ENCODE data around the gene PCDHGB2. TPM values are rescaled to one million over a fixed set of nuclear protein-coding genes. Genes with fewer than 3 reads are reported as not detected.
A peak's percentile ranks its signal among the peaks of the same experiment; 100 is the strongest.
"Not testable (repeated sequence)": the region's sequence is repeated elsewhere in the genome, so short reads cannot be mapped to it uniquely, and the experiment has no call there.

PCDHGB2 gene
- total RNA-seq, 2 experiments from 2014 or later = 0.12 to 0.67 TPM

GRCh38 chr5:141382469-141383294, 22.9 kb downstream of the PCDHGB2 start, which contains the start of gene PCDHGA7:
Gene PCDHGA7, plus strand, starts transcription at chr5:141382742. Its CDS starts 158 bp downstream, at chr5:141382900.
- Mint-ChIP-seq H3K9me3 (ENCODE audit: low read depth) (peaks cover 7% of the 10 kb centered on the region), H3K4me3 (no peak within 1 kb of the TSS), H3K36me3 (peaks cover 2% of the 10 kb centered on the region), H3K4me1 (no peaks in the 10 kb centered on the region), H3K27ac (peak within 1 kb of the TSS; percentile 28), H3K27me3 (peaks cover 57% of the 10 kb centered on the region)
- DNase-seq (no peak), ATAC-seq (no peak)
- CTCF ChIA-PET = interaction anchor here (0.9 kb wide), 1 partner anchor 13 kb away, joined by 3 read pairs; no protein-coding TSS in a partner anchor

- peaks cover 7% of the 10 kb centered on the region for H3K9me3 Mint-ChIP-seq (ENCODE audit: low read depth)
- no peaks in the 10 kb centered on the region for H3K4me1 Mint-ChIP-seq
- H3K27ac Mint-ChIP-seq = peak overlapping the region; percentile 28
- peaks cover 59% of the 10 kb centered on the region for H3K27me3 Mint-ChIP-seq
- H3K4me3 Mint-ChIP-seq = no peak overlapping the region
- ATAC-seq (no peak), DNase-seq (no peak)
- peaks cover 2% of the 10 kb centered on the region for H3K36me3 Mint-ChIP-seq
- CTCF ChIA-PET = interaction anchor here (0.9 kb wide), 1 partner anchor 12 kb away, joined by 3 read pairs; no protein-coding TSS in a partner anchor
Observed at GRCh38 chr5:141383345-141383744, 23.6 kb downstream of the PCDHGB2 start.

- CTCF ChIA-PET = no interaction called here
- DNase-seq = no peak
- H3K36me3 Mint-ChIP-seq = peaks cover 5% of the 10 kb centered on the region
Observed at GRCh38 chr5:141384471-141385267, 24.9 kb downstream of the PCDHGB2 start.

GRCh38 chr5:141387557-141388311, 27.9 kb downstream of the PCDHGB2 start, which contains the start of gene PCDHGB4:
Gene PCDHGB4, plus strand, starts transcription at chr5:141387698. Its CDS starts 187 bp downstream, at chr5:141387885.
- not testable (repeated sequence) for H3K27ac Mint-ChIP-seq, ATAC-seq, H3K4me1 Mint-ChIP-seq, H3K4me3 Mint-ChIP-seq, DNase-seq, H3K36me3 Mint-ChIP-seq
- CTCF ChIA-PET = interaction anchor here (1.5 kb wide), 1 partner anchor 42 kb away, joined by 3 read pairs; the partner anchor contains the start of gene PCDHGA12
- H3K27me3 Mint-ChIP-seq = peaks cover 56% of the 10 kb centered on the region
- peaks cover 18% of the 10 kb centered on the region for H3K9me3 Mint-ChIP-seq (ENCODE audit: low read depth)

More at GRCh38 chr5:141384471-141385267, 24.9 kb downstream of the PCDHGB2 start:
- H3K27me3 Mint-ChIP-seq = peaks cover 58% of the 10 kb centered on the region
- H3K9me3 Mint-ChIP-seq (ENCODE audit: low read depth) = peaks cover 9% of the 10 kb centered on the region
- no peak overlapping the region for H3K4me3 Mint-ChIP-seq
- no peak for ATAC-seq
- no peak overlapping the region for H3K27ac Mint-ChIP-seq
- H3K4me1 Mint-ChIP-seq = no peaks in the 10 kb centered on the region

GRCh38 chr5:141388661-141389060, 28.9 kb downstream of the PCDHGB2 start:
- H3K27me3 Mint-ChIP-seq = peaks cover 48% of the 10 kb centered on the region
- no peak for ATAC-seq
- H3K4me3 Mint-ChIP-seq = no peak overlapping the region
- peaks cover 4% of the 10 kb centered on the region for H3K36me3 Mint-ChIP-seq
- H3K9me3 Mint-ChIP-seq (ENCODE audit: low read depth) = peaks cover 18% of the 10 kb centered on the region
- DNase-seq = no peak
- CTCF ChIA-PET = interaction anchor here (1.5 kb wide), 1 partner anchor 41 kb away, joined by 3 read pairs; the partner anchor contains the start of gene PCDHGA12
- no peak overlapping the region for H3K27ac Mint-ChIP-seq
- H3K4me1 Mint-ChIP-seq = no peaks in the 10 kb centered on the region

- DNase-seq (no peak), ATAC-seq (no peak)
- Mint-ChIP-seq H3K4me1 (no peaks in the 10 kb centered on the region), H3K36me3 (peaks cover 4% of the 10 kb centered on the region), H3K27me3 (peaks cover 50% of the 10 kb centered on the region), H3K9me3 (ENCODE audit: low read depth) (peaks cover 18% of the 10 kb centered on the region), H3K4me3 (no peak overlapping the region), H3K27ac (no peak overlapping the region)
- CTCF ChIA-PET = no interaction called here
Observed at GRCh38 chr5:141389153-141390042, 29.6 kb downstream of the PCDHGB2 start.

GRCh38 chr5:141392429-141393198, 32.8 kb downstream of the PCDHGB2 start, which contains the start of gene PCDHGA8:
Gene PCDHGA8, plus strand, starts transcription at chr5:141392633. Its CDS starts 181 bp downstream, at chr5:141392814.
- peaks cover 7% of the 10 kb centered on the region for H3K36me3 Mint-ChIP-seq
- no peak for ATAC-seq
- H3K27ac Mint-ChIP-seq = no peak within 1 kb of the TSS
- H3K4me3 Mint-ChIP-seq = no peak within 1 kb of the TSS
- no peak for DNase-seq
- CTCF ChIA-PET = interaction anchor here (1.0 to 1.3 kb wide), 2 partner anchors 28 to 120 kb away, joined by 3 read pairs; partner anchors contain the start of gene PCDHGA11
- H3K9me3 Mint-ChIP-seq (ENCODE audit: low read depth) = peaks cover 15% of the 10 kb centered on the region
- H3K27me3 Mint-ChIP-seq = peaks cover 40% of the 10 kb centered on the region
- no peaks in the 10 kb centered on the region for H3K4me1 Mint-ChIP-seq

- Mint-ChIP-seq H3K4me1 (no peaks in the 10 kb centered on the region), H3K9me3 (ENCODE audit: low read depth) (peaks cover 15% of the 10 kb centered on the region), H3K36me3 (peaks cover 7% of the 10 kb centered on the region), H3K4me3 (no peak overlapping the region), H3K27me3 (peaks cover 41% of the 10 kb centered on the region), H3K27ac (no peak overlapping the region)
- CTCF ChIA-PET = interaction anchor here (1.0 to 1.3 kb wide), 2 partner anchors 28 to 120 kb away, joined by 3 read pairs; partner anchors contain the start of gene PCDHGA11
- DNase-seq (no peak), ATAC-seq (no peak)
Observed at GRCh38 chr5:141393267-141393666, 33.5 kb downstream of the PCDHGB2 start.

- not testable (repeated sequence) for H3K36me3 Mint-ChIP-seq; H3K27ac Mint-ChIP-seq; H3K9me3 Mint-ChIP-seq (ENCODE audit: low read depth); DNase-seq; ATAC-seq; H3K4me1 Mint-ChIP-seq; H3K4me3 Mint-ChIP-seq
- peaks cover 45% of the 10 kb centered on the region for H3K27me3 Mint-ChIP-seq
- CTCF ChIA-PET = interaction anchor here (1.0 kb wide), 1 partner anchor 11 kb away, joined by 3 read pairs; no protein-coding TSS in a partner anchor
Observed at GRCh38 chr5:141394401-141395187, 34.8 kb downstream of the PCDHGB2 start.

- H3K36me3 Mint-ChIP-seq; H3K4me1 Mint-ChIP-seq; H3K9me3 Mint-ChIP-seq (ENCODE audit: low read depth); H3K4me3 Mint-ChIP-seq; ATAC-seq; H3K27ac Mint-ChIP-seq: not testable (repeated sequence)
- peaks cover 48% of the 10 kb centered on the region for H3K27me3 Mint-ChIP-seq
- DNase-seq = peak; percentile 52
- CTCF ChIA-PET = interaction anchor here (0.6 to 2.9 kb wide), 11 partner anchors 8 to 828 kb away, joined by 3 to 7 read pairs (median 4); partner anchors contain the start of genes PCDHGA10, PCDHGA11, PCDHGA12 and PCDHGA3
Observed at GRCh38 chr5:141397756-141398551, 38.2 kb downstream of the PCDHGB2 start, which contains the start of gene PCDHGB5. Gene PCDHGB5, plus strand, starts transcription at chr5:141397947. Its CDS starts 181 bp downstream, at chr5:141398128.
